ENCODE results near the gene ATG7. TPM values are rescaled to one million over a fixed set of nuclear protein-coding genes. Genes with fewer than 3 reads are reported as not detected.
"Not testable (repeated sequence)": the region's sequence is repeated elsewhere in the genome, so short reads cannot be mapped to it uniquely, and the experiment has no call there.

The ATG7 gene
- polyA plus RNA-seq, 3 donors = 23.1 to 27.4 (median 26.6) TPM

- DNase-seq (ENCODE audit: extremely low read depth in 1 of 11, low read depth in 9 of 11, low spot score in 4 of 11) = no peak
These were observed 164.6 kb downstream of the ATG7 start for GRCh38 chr3:11436775-11437174.

- DNase-seq (ENCODE audit: extremely low read depth in 1 of 11, low read depth in 9 of 11, low spot score in 4 of 11) = no peak
These were observed 165.3 kb downstream of the ATG7 start for GRCh38 chr3:11437506-11437905.

GRCh38 chr3:11438646-11439045, 166.4 kb downstream of the ATG7 start:
- peak in 7 of 11 donors; percentile 27 to 63 (median 42) for DNase-seq (ENCODE audit: extremely low read depth in 1 of 11, low read depth in 9 of 11, low spot score in 4 of 11)

GRCh38 chr3:11441346-11441745, 169.1 kb downstream of the ATG7 start:
- not testable (repeated sequence) for DNase-seq (ENCODE audit: extremely low read depth in 1 of 11, low read depth in 9 of 11, low spot score in 4 of 11)

- DNase-seq (ENCODE audit: extremely low read depth in 1 of 11, low read depth in 9 of 11, low spot score in 4 of 11) = no peak
These were observed 172.2 kb downstream of the ATG7 start for GRCh38 chr3:11444404-11444803.

GRCh38 chr3:11445193-11445592, 173.0 kb downstream of the ATG7 start:
- not testable (repeated sequence) for DNase-seq (ENCODE audit: extremely low read depth in 1 of 11, low read depth in 9 of 11, low spot score in 4 of 11)

GRCh38 chr3:11445883-11446282, 173.7 kb downstream of the ATG7 start:
- no peak for DNase-seq (ENCODE audit: extremely low read depth in 1 of 11, low read depth in 9 of 11, low spot score in 4 of 11)

- no peak for DNase-seq (ENCODE audit: extremely low read depth in 1 of 11, low read depth in 9 of 11, low spot score in 4 of 11)
These were observed 175.5 kb downstream of the ATG7 start for GRCh38 chr3:11447584-11448200.

- DNase-seq (ENCODE audit: extremely low read depth in 1 of 11, low read depth in 9 of 11, low spot score in 4 of 11) = no peak
These were observed 177.8 kb downstream of the ATG7 start for GRCh38 chr3:11450015-11450414.

GRCh38 chr3:11452312-11452711, 180.1 kb downstream of the ATG7 start:
- no peak for DNase-seq (ENCODE audit: extremely low read depth in 1 of 11, low read depth in 9 of 11, low spot score in 4 of 11)

- no peak for DNase-seq (ENCODE audit: extremely low read depth in 1 of 11, low read depth in 9 of 11, low spot score in 4 of 11)
These were observed 181.0 kb downstream of the ATG7 start for GRCh38 chr3:11452885-11453847.

- DNase-seq (ENCODE audit: extremely low read depth in 1 of 11, low read depth in 9 of 11, low spot score in 4 of 11) = no peak
These were observed 183.8 kb downstream of the ATG7 start for GRCh38 chr3:11455956-11456355.

- no peak for DNase-seq (ENCODE audit: extremely low read depth in 1 of 11, low read depth in 9 of 11, low spot score in 4 of 11)
These were observed 184.9 kb downstream of the ATG7 start for GRCh38 chr3:11457135-11457534.

- DNase-seq (ENCODE audit: extremely low read depth in 1 of 11, low read depth in 9 of 11, low spot score in 4 of 11) = no peak
These were observed 187.1 kb downstream of the ATG7 start for GRCh38 chr3:11459186-11459824.

- no peak for DNase-seq (ENCODE audit: extremely low read depth in 1 of 11, low read depth in 9 of 11, low spot score in 4 of 11)
These were observed 189.0 kb downstream of the ATG7 start for GRCh38 chr3:11461226-11461625.

GRCh38 chr3:11462673-11463072, 190.5 kb downstream of the ATG7 start:
- not testable (repeated sequence) for DNase-seq (ENCODE audit: extremely low read depth in 1 of 11, low read depth in 9 of 11, low spot score in 4 of 11)

GRCh38 chr3:11463591-11463990, 191.4 kb downstream of the ATG7 start:
- no peak for DNase-seq (ENCODE audit: extremely low read depth in 1 of 11, low read depth in 9 of 11, low spot score in 4 of 11)

GRCh38 chr3:11464356-11464755, 192.2 kb downstream of the ATG7 start:
- DNase-seq (ENCODE audit: extremely low read depth in 1 of 11, low read depth in 9 of 11, low spot score in 4 of 11) = no peak

- DNase-seq (ENCODE audit: extremely low read depth in 1 of 11, low read depth in 9 of 11, low spot score in 4 of 11) = no peak
These were observed 193.8 kb downstream of the ATG7 start for GRCh38 chr3:11465744-11466616.

All from renal cortex interstitium (tissue), 11 donors.